ENCODE measurements around the gene CTSW.

The CTSW gene

DNA sequence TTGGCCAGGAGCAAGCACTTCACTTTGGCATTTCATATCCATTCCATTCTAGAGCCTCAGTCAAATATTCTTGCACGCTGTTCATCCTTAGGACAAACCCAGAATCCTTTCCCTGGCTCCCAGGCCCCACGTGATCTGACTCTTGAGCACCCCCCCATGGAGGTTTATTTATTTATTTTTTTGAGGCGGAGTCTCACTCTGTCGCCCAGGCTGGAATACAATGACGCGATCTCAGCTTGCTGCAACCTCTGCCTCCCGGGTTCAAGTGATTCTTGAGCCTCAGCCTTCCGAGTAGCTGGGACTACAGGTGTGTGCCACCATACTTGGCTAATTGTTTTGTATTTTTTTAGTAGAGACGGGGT lies 52.9 kb downstream of the CTSW start:
- peak; percentile 15 for DNase-seq

All from CD4-positive, alpha-beta T cell treated with Interleukin-6 for 4 hours (primary cell).